Effector memory CD4-positive, alpha-beta T cell (primary cell): Measurements from ENCODE around the gene NCK1.

Source experiments
- DNase-seq, 3 donors: peaks; one replicate each; pipeline ENCODE4 v3.0.0-alpha.2; 2020
- H3K27ac ChIP-seq: 2 replicates; pipeline ENCODE4 v1.7.0; 2013; ENCODE audit warnings: mild to moderate bottlenecking, low read length, moderate library complexity; ENCODE audit not compliant: insufficient read depth, poor library complexity, severe bottlenecking
- H3K27me3 ChIP-seq: replicated peaks from 2 replicates; pipeline ENCODE4 v1.7.0; 2013; ENCODE audit warnings: mild to moderate bottlenecking, low read length; ENCODE audit not compliant: insufficient read depth, control insufficient read depth, poor library complexity, severe bottlenecking
- H3K36me3 ChIP-seq: 2 replicates; pipeline ENCODE4 v1.7.0; 2013; ENCODE audit warnings: mild to moderate bottlenecking, low read length, moderate library complexity; ENCODE audit not compliant: control insufficient read depth, insufficient read depth
- H3K4me1 ChIP-seq: 2 replicates; pipeline ENCODE4 v1.7.0; 2013; ENCODE audit warnings: low read length, mild to moderate bottlenecking; ENCODE audit not compliant: control insufficient read depth, insufficient read depth, poor library complexity, severe bottlenecking
- H3K4me3 ChIP-seq: 2 replicates; pipeline ENCODE4 v1.7.0; 2013; ENCODE audit warnings: low read length, low read depth, mild to moderate bottlenecking; ENCODE audit not compliant: insufficient read depth, poor library complexity, severe bottlenecking
- H3K9me3 ChIP-seq: 2 replicates; pipeline ENCODE4 v1.7.0; 2013; ENCODE audit warnings: mild to moderate bottlenecking, low read length, moderate library complexity; ENCODE audit not compliant: control insufficient read depth

Gene NCK1

GRCh38 chr3:136942803-136943202, 80.8 kb downstream of the NCK1 start:
- DNase-seq = no peak
- H3K9me3 ChIP-seq = no peaks in the 10 kb centered on the region
- H3K27me3 ChIP-seq = no peaks in the 10 kb centered on the region
- H3K36me3 ChIP-seq = peaks cover 8% of the 10 kb centered on the region
- peaks cover 4% of the 10 kb centered on the region for H3K4me1 ChIP-seq
- H3K27ac ChIP-seq = no peak overlapping the region
- no peak overlapping the region for H3K4me3 ChIP-seq

- no peak overlapping the region for H3K27ac ChIP-seq
- H3K9me3 ChIP-seq = no peaks in the 10 kb centered on the region
- H3K4me1 ChIP-seq = peaks cover 4% of the 10 kb centered on the region
- H3K27me3 ChIP-seq = no peaks in the 10 kb centered on the region
- no peak overlapping the region for H3K4me3 ChIP-seq
- DNase-seq = no peak
- H3K36me3 ChIP-seq = peaks cover 8% of the 10 kb centered on the region
These were observed 81.4 kb downstream of the NCK1 start for GRCh38 chr3:136943436-136943835.

- peaks cover 8% of the 10 kb centered on the region for H3K36me3 ChIP-seq
- DNase-seq = no peak
- H3K27ac ChIP-seq = no peak overlapping the region
These were observed 85.0 kb downstream of the NCK1 start for GRCh38 chr3:136946978-136947377.

GRCh38 chr3:136947477-136947876, 85.5 kb downstream of the NCK1 start:
- Histone ChIP-seq H3K9me3 (no peaks in the 10 kb centered on the region), H3K4me3 (no peak overlapping the region), H3K36me3 (peaks cover 8% of the 10 kb centered on the region), H3K4me1 (no peaks in the 10 kb centered on the region), H3K27ac (no peak overlapping the region), H3K27me3 (no peaks in the 10 kb centered on the region)
- no peak for DNase-seq

More at GRCh38 chr3:136946978-136947377, 85.0 kb downstream of the NCK1 start:
- H3K4me3 ChIP-seq = no peak overlapping the region
- H3K27me3 ChIP-seq = no peaks in the 10 kb centered on the region
- H3K4me1 ChIP-seq = no peaks in the 10 kb centered on the region
- no peaks in the 10 kb centered on the region for H3K9me3 ChIP-seq

- Histone ChIP-seq H3K36me3 (peaks cover 8% of the 10 kb centered on the region), H3K27ac (no peak overlapping the region), H3K4me1 (no peaks in the 10 kb centered on the region), H3K9me3 (no peaks in the 10 kb centered on the region), H3K4me3 (no peak overlapping the region), H3K27me3 (no peaks in the 10 kb centered on the region)
- DNase-seq = no peak
These were observed 87.1 kb downstream of the NCK1 start for GRCh38 chr3:136949146-136949545.

GRCh38 chr3:136949708-136950107, 87.7 kb downstream of the NCK1 start:
- H3K36me3 ChIP-seq = peaks cover 8% of the 10 kb centered on the region
- H3K4me1 ChIP-seq = no peaks in the 10 kb centered on the region
- no peaks in the 10 kb centered on the region for H3K9me3 ChIP-seq
- no peaks in the 10 kb centered on the region for H3K27me3 ChIP-seq
- DNase-seq = no peak
- no peak overlapping the region for H3K4me3 ChIP-seq
- H3K27ac ChIP-seq = no peak overlapping the region

- peaks cover 8% of the 10 kb centered on the region for H3K36me3 ChIP-seq
- H3K27ac ChIP-seq = no peak overlapping the region
- DNase-seq = no peak
- no peak overlapping the region for H3K4me3 ChIP-seq
- no peaks in the 10 kb centered on the region for H3K27me3 ChIP-seq
- no peaks in the 10 kb centered on the region for H3K4me1 ChIP-seq
- H3K9me3 ChIP-seq = no peaks in the 10 kb centered on the region
These were observed 88.6 kb downstream of the NCK1 start for GRCh38 chr3:136950623-136951022.

GRCh38 chr3:136952292-136952691, 90.3 kb downstream of the NCK1 start:
- H3K4me3 ChIP-seq = no peak overlapping the region
- no peaks in the 10 kb centered on the region for H3K9me3 ChIP-seq
- H3K27ac ChIP-seq = no peak overlapping the region
- H3K36me3 ChIP-seq = no peaks in the 10 kb centered on the region
- no peak for DNase-seq
- H3K27me3 ChIP-seq = no peaks in the 10 kb centered on the region
- no peaks in the 10 kb centered on the region for H3K4me1 ChIP-seq

GRCh38 chr3:136954251-136954650, 92.2 kb downstream of the NCK1 start:
- Histone ChIP-seq H3K36me3 (no peaks in the 10 kb centered on the region), H3K9me3 (no peaks in the 10 kb centered on the region), H3K27ac (no peak overlapping the region), H3K4me3 (no peak overlapping the region), H3K4me1 (no peaks in the 10 kb centered on the region), H3K27me3 (no peaks in the 10 kb centered on the region)
- DNase-seq = no peak

GRCh38 chr3:136954980-136955780, 93.2 kb downstream of the NCK1 start:
- H3K4me1 ChIP-seq = no peaks in the 10 kb centered on the region
- no peak overlapping the region for H3K4me3 ChIP-seq
- no peaks in the 10 kb centered on the region for H3K36me3 ChIP-seq
- no peak overlapping the region for H3K27ac ChIP-seq
- H3K27me3 ChIP-seq = no peaks in the 10 kb centered on the region
- DNase-seq = no peak
- H3K9me3 ChIP-seq = no peaks in the 10 kb centered on the region
